NAMALWA (cell line): Measurements from ENCODE around the gene B3GLCT.
A peak's percentile ranks its signal among the peaks of the same experiment; 100 is the strongest.

Source experiments
- DNase-seq: peaks from one replicate; pipeline ENCODE4 v3.0.0-alpha.2; 2015; ENCODE audit warnings: low spot score

Gene B3GLCT

GRCh38 chr13:31199849-31200636 lies at the start of gene B3GLCT:
Gene B3GLCT (plus strand): TSS chr13:31199975. CDS start chr13:31200085, 110 bp downstream.
- peak; percentile 83 for DNase-seq

DNA sequence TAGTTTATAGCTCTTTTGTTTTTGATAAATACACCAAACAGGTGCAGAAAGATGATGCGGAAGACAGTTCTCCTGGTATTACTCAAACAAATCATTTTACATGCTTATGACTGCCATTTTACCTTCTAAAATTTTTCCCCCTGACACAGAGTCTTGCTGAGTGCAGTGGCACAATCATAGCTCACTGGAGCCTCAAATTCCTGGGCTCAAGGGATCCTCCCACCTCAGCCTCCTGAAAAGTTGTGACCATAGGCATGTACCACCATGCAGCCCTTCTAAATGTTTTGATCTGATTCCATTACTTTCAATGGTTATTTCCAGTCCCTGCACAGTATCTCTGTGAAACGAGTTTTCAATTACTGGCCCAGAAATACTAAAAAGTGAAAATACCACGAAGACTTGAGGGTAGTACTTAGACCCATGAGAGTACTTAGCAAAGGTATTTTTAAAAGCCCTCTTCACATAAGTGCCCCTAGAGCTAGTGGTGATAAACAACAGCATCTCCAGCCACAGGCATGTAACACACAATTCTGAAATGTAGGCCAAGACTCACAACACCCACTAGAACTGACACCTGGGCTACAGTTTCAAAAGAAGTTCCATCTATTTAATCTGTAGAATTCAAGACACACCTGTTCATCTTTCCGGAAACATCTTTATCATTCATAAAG lies 49.3 kb upstream of the B3GLCT start:
- no peak for DNase-seq

- no peak for DNase-seq
Observed at GRCh38 chr13:31151837-31152236, 47.9 kb upstream of the B3GLCT start.

GRCh38 chr13:31154939-31155338 lies 44.8 kb upstream of the B3GLCT start:
- DNase-seq = no peak

DNA sequence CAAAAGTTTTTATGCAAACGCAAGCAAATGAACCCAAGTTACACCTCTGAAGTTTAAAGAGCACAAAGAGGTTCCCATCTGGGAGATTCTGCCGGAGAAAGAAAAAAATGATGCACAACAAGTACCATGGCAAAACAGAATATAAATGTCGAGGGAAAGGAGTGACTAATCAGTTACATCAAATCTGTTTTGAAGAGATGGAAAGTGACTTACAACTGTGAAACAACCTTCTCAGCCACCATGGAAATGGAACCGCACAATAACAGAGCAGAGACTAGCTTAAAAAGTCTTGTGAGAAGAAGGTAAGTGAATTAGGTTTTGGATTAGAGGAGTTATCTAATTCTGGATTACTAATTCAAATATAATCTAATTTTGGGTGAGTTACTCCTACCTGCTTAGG lies 40.5 kb upstream of the B3GLCT start:
- DNase-seq = no peak

GRCh38 chr13:31160857-31161556 lies 38.8 kb upstream of the B3GLCT start:
- peak; percentile 79 for DNase-seq

DNA sequence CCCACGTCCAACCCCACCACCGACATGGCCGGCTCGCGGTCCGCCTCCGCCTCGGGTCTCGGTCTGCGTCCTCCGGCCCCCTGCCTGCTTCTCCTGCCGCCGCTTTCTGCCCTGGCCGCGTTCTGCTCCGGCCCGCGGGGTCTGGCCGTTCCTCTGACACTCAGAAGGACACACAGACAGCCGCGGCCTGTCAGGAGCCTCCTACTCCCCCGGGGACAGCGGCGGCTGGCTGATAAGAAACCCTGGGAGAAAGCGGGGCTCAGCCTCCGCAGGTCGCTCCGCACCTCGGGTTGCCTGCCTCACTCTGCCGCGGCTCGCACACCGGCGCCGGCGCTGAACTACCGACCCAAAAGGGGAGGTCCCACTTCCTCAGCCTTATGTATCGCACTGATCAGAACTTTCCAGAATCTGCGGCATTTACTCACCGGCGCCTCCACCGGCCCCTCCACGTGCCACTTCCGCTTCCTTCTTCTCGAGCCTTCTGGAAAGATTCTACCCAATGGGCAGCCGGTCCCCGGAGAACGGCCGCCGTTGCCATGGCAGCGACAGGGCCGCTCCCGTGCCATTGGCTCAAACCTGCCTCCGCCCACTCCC lies 38.1 kb upstream of the B3GLCT start, which contains the start of gene HSPH1:
HSPH1 (minus strand) TSS at position 348 of the 594 bp plus-strand sequence; CDS start at position 26, 322 bp downstream.
- peak; percentile 98 for DNase-seq

GRCh38 chr13:31162151-31163008 lies 37.4 kb upstream of the B3GLCT start:
- peak; percentile 98 for DNase-seq

DNA sequence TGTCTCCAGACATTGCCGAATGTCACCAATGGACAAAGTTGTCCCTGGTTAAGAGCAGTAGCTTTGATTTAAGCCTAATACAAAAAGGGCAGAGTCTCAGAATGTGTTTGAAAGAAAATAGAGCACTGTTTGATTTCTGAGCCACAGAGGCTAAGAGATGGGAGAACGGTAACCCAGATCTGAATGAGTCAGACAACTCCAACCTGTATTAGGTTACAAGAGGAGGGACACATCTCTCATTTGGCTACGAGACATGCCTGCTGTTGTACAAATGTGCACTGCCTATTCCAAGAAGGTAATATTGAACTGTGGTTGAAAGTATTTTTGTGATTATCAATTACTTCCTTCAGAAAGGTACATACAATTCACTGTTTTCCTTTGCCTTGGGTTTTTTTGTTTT lies 33.2 kb upstream of the B3GLCT start:
- DNase-seq = no peak

- DNase-seq = no peak
Observed at GRCh38 chr13:31167490-31167889, 32.3 kb upstream of the B3GLCT start.

DNA sequence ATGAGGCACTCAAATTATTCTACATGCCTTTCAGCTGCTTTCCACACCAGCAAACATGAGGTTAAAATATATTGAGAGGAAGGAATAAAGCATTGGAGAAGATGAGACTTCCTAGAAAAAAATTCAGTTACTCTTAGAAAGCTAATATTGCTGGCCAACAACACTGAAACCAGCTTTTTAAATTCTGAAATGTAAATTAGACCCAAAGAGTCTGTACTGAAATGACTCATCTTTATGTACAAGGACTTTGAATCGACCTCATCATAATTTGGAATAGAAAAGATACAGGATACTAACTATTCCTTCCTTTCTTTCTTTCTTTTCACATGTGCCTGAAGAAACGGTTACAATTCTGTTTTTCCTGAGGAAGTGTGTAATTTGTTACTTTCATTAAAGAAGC lies 31.6 kb upstream of the B3GLCT start:
- no peak for DNase-seq

DNA sequence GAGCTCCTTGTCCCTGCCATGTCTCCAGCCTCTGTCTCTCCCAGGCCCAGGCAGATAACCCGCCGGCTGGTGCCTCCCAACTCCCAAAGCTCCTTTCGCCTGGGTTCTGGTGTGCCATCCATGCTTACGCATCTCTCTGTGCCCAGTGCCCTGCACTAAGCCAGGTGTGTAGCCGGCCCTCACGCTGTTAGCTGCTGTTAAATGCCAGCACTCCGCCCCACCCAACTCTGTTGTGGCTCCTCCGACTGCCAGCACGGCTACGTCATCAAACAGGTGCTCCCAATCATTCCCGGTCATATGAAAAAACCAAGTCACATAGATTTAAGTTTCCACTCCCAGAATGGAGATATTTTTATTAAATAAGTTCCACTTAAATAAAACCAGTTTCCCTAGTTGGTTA lies 31.0 kb upstream of the B3GLCT start:
- DNase-seq = no peak

DNA sequence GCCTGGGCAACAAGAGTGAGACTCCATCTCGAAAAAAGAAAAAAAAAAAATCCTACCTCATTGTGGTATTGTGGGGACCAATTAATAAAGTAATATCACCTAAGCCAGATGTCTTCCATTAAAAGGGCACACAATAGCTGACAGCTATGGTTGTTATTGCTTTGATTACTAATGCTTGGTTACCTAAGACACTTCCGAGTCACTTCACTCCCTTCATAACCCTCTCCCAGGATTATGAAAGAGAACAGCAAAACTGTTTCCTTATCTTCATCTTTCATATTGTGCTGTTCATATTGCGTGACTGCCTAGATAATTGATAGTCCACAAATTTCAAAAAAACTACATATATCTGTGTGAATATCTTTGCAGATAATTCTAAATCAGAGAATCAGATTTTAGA lies 27.8 kb upstream of the B3GLCT start:
- DNase-seq = no peak

DNA sequence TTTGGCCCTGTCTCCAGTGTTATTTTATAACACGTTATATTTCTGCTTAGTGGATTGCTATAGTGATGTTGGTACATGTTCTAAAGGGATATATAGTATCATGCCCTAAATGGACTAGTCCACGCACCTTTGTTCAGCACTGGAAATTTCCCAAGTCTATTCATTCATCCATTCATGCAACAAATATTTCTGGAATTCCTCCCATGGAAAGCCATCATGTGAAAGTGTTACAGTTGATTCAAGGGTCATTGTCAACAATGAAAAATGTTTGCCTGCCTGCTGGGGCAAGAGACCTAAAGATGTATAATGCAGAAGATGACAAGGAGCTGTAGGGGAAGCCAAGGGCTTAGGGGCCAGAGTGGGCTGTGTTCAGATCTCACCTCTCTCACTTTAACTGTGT lies 27.2 kb upstream of the B3GLCT start:
- no peak for DNase-seq

GRCh38 chr13:31174018-31174417 lies 25.8 kb upstream of the B3GLCT start:
- no peak for DNase-seq

- no peak for DNase-seq
Observed at GRCh38 chr13:31175847-31176532, 23.8 kb upstream of the B3GLCT start.

GRCh38 chr13:31177813-31178495 lies 21.8 kb upstream of the B3GLCT start:
- peak; percentile 25 for DNase-seq

DNA sequence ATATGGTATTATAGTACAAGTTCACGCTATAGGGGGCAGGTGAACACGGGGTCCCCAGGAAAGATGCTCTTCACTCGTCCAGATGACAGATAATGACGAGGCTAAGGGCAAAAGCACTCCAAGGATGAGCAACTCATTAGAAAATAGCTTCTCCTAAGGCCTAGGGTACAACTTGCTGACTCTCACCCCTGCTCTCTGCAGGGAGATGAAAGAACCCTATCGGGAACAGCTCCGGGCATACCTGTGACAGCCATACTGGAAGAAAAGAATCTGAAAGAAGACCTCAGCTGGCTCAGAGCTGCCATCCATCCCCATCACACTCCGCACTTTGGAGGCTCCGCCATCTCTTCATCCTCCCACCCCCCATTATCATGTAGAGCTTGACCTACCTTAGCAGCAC lies 20.5 kb upstream of the B3GLCT start:
- no peak for DNase-seq

DNA sequence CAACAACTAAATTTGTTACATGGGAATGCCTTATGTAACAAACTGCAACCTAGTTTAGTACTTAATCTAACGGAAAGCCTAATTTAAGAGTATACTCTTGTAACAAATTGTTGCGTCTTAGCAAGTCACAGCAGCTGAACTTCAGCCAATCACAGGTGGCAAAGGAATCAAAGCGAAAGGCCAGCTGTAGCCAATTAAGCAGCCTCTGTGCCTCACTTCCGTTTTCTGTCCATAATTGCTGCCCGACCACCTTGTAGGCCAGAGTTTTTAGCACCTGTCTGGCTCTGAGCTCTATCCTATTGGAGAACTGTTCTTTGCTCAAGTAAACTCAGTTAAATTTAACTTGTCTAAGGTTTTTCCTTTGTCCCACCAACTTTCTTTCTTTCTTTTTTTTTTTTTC lies 20.0 kb upstream of the B3GLCT start:
- DNase-seq = no peak

- DNase-seq = no peak
Observed at GRCh38 chr13:31182987-31183386, 16.8 kb upstream of the B3GLCT start.
